Colon (tissue), 2 donors: ENCODE data around the gene SMIM20.
A peak's percentile ranks its signal among the peaks of the same experiment; 100 is the strongest.
"Not testable (repeated sequence)": the region's sequence is repeated elsewhere in the genome, so short reads cannot be mapped to it uniquely, and the experiment has no call there.

Experiments
- FAIRE-seq: peaks from 2 replicates; lab custom pipeline; 2012; peaks lifted over from hg19 to GRCh38; lab: Jason Lieb, UNC
- donor health status: control.
- donor health status: control.

The SMIM20 gene

GRCh38 chr4:25913851-25914669 is at the start of gene SMIM20:
TSS of gene SMIM20 (plus strand) at chr4:25914220. CDS start at chr4:25914314, 94 bp downstream.
- FAIRE-seq = no peak

GRCh38 chr4:25865586-25865985 is 48.4 kb upstream of the SMIM20 start:
- FAIRE-seq = peak; percentile 18

GRCh38 chr4:25866401-25866800 is 47.6 kb upstream of the SMIM20 start:
- FAIRE-seq = not testable (repeated sequence)

DNA sequence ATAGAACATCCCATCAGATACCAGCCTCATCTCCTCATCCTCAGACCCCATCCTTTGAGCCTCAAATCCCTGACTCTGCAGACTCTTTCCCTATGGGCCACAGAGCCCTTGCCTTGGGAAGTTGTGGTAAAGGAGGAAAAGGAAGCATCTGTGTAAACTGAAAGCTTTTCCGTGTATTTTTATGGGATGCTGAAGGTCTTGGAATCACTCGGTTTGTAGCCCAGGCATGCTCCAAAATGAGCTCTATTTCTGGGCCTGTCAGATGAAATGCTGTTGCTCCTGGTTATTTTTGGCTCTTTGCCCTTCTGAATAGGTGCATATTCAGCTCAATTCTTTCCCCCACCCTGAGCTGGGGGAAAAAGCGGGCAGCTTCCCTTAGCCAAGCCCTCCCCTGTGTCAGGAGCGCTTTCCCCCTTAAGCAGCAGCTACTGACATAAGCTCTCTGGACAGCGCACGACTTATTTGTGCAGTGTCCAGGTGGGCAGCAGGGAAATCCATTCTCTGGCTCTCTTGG is 46.2 kb upstream of the SMIM20 start:
- no peak for FAIRE-seq

- no peak for FAIRE-seq
Measured at GRCh38 chr4:25870081-25870480, 43.9 kb upstream of the SMIM20 start.

DNA sequence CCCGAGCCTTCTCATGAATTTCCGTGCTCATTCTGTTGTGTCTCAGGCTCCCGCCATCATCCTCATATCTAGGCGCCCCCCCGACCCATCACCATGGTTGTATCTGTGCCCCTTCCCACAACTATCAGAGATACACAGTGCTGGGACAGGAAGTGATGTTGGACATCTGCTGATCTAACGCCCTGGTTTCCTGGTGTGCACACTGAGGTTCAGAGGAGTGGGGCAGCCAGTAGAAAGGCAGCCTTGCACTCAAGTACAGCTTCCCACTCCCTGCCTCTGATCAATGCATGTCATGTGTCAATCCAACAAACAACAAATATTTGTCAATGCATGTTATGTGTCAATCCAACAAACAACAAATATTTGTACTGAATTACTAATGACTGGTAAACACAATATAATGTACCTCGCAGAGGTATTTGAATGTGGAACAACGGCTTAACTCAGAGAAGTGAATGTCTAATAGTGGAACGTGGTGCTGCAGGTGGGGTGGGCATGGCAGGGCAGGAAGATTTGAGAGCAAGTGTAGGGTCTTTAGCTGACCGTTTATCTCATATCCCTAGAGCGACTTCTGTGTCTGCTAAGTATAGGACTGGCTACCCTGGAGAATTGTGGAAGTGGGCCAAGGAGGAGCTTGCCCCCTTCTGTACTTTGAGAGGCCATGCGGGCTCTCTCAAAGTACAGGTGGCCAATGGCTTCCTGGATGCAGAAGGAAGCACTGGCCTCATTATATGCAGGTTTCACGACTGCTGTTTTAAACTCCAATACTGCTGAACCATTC is 41.0 kb upstream of the SMIM20 start:
- no peak for FAIRE-seq

DNA sequence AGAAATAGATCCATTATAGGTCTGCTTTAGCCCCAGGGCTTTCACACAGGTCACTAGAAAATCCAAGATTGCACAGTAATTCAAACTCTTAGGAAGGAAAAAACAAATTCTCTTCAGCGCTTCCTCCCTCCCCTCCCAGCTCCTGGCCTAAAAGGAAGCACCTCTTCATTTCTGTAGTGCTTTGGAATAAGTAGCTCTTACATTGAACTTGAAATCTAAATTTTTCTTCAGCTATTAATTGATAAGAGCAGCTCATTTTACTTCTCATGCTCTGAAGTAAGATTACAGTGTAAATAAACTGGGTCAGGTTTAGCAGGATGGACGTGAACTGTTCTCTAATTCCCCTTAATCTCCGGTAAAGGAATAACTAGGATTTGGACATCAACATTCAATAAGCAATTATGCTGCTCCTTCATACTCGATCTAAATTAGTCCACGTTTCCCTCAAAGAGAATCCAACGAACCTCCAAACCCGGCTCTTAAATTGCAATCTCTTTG is 40.3 kb upstream of the SMIM20 start:
- no peak for FAIRE-seq

- no peak for FAIRE-seq
Measured at GRCh38 chr4:25874655-25875054, 39.4 kb upstream of the SMIM20 start.

- no peak for FAIRE-seq
Measured at GRCh38 chr4:25875281-25875745, 38.7 kb upstream of the SMIM20 start.

- FAIRE-seq = no peak
Measured at GRCh38 chr4:25878676-25879075, 35.3 kb upstream of the SMIM20 start.

GRCh38 chr4:25879091-25879584 is 34.9 kb upstream of the SMIM20 start:
- no peak for FAIRE-seq

- FAIRE-seq = no peak
Measured at GRCh38 chr4:25879587-25879986, 34.4 kb upstream of the SMIM20 start.

- FAIRE-seq = no peak
Measured at GRCh38 chr4:25879991-25880651, 33.9 kb upstream of the SMIM20 start.

DNA sequence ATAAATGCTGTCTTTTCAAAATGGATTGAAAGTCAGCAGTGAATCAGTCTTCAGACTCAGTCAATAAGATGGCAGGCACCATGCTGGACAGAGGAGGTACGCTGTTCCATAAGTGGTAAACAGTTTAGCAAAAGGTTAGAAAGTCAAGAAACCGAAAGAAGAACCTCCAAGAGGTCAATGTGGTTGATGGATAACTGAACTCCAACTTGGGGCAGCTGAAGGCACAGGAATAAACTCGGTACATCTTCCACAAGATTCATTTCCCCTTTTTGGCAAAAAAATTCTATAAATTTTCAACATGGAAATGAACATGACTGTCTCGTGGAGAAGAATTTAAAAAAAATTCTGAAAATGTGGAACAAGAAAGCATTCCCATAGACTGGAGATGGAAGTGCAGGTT is 32.8 kb upstream of the SMIM20 start:
- no peak for FAIRE-seq

GRCh38 chr4:25882226-25882625 is 31.8 kb upstream of the SMIM20 start:
- FAIRE-seq = no peak

DNA sequence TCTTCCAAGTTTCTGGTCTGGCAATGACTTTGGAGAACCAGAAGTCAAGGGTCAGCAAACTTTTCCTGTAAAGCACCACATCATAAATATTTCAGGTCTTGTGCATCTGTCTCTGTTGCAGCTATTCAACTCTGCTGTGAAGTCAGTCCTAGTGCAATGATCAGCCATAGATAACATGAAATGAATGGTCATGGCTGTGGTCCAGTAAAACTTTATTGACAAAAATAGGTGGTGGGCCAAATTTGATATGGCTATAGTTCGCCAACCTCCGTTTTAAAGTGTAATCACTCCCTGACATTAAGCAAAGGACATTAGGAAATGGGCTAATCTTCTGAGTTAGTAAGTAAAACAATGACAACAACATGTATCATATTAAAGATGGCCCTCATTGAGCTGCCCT is 30.5 kb upstream of the SMIM20 start:
- no peak for FAIRE-seq

- FAIRE-seq = no peak
Measured at GRCh38 chr4:25884031-25884782, 29.8 kb upstream of the SMIM20 start.

- FAIRE-seq = no peak
Measured at GRCh38 chr4:25888781-25889180, 25.2 kb upstream of the SMIM20 start.

DNA sequence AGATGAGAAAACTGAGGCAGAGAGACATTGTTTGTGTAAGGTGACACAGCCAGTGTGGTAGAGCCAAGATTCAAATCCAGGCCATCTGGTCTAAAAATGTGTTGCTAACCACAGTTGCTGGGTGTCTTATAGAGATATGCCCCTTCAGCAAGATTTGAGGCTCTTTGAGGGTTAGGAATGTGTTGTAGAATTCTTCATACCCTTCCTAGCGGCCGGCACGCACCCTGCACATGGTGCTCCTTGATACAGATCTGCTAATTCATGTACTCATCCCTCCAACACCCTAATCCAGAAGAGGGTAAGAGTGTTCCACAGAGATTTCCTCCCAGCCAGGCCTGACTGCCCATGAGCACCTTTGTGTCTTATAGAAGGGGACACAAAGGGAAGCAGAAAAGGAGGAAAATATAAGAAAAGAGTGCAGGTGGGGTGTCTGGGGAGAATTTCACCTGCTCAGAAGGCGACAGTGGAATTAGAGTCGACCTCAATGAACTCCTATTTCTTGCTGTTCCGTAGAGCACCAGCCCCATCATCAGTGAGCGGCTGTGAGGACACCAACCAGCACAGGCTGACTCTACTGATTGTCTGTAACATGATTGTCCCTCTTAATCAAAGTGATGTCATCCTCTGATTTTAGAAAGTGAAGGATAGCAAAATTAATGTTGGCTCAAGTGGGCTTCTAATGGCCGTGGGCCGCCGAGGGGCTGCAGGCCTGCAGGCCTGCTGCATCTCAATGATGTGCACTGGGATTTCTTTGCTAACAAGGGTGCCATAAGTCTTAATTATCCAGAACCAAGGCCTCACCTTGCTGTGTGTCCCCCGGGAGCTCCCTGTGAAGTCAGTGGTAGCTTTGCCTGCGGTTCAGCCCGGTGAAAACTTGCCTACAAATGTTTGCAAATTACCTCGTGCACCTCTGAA is 24.2 kb upstream of the SMIM20 start:
- FAIRE-seq = no peak
